AG10803 (cell line): ENCODE results near the gene TSPAN16.
"Not testable (repeated sequence)": the region's sequence is repeated elsewhere in the genome, so short reads cannot be mapped to it uniquely, and the experiment has no call there.

Experiments
- DNase-seq: peaks from one replicate; pipeline ENCODE4 v3.0.0; 2010; ENCODE audit warnings: low read depth
- H3K4me3 ChIP-seq: 2 replicates; pipeline ENCODE4 v1.5.1; 2011; ENCODE audit warnings: mild to moderate bottlenecking, low read length, control low read depth
- CTCF ChIP-seq: conservative IDR thresholded peaks from 2 replicates; pipeline ENCODE4 v1.5.1; 2011; ENCODE audit warnings: mild to moderate bottlenecking, low read length, control low read depth, inconsistent platforms

The TSPAN16 gene

GRCh38 chr19:11337080-11337479 lies 41.1 kb downstream of the TSPAN16 start:
- DNase-seq: no peak
- no peak overlapping the region for H3K4me3 ChIP-seq
- TF ChIP-seq CTCF: no peak

- no peak for DNase-seq
- peak overlapping the region; percentile 74; the same call in 1 of the 2 replicates for H3K4me3 ChIP-seq
- no peak for TF ChIP-seq CTCF
These were observed 42.2 kb downstream of the TSPAN16 start for GRCh38 chr19:11338121-11338520.

- DNase-seq: no peak
- H3K4me3 ChIP-seq: peak overlapping the region; percentile 74
- TF ChIP-seq CTCF: no peak
These were observed 42.8 kb downstream of the TSPAN16 start for GRCh38 chr19:11338569-11339253.

- H3K4me3 ChIP-seq: peak within 1 kb of the TSS; percentile 74
- no peak for TF ChIP-seq CTCF
- DNase-seq: peak; percentile 81
These were observed 43.5 kb downstream of the TSPAN16 start, which contains the start of gene RAB3D for GRCh38 chr19:11339254-11340098. RAB3D (minus strand) TSS chr19:11339657; CDS start chr19:11337399, 2,258 bp downstream.

GRCh38 chr19:11340099-11340467 lies 44.1 kb downstream of the TSPAN16 start:
- peak overlapping the region; percentile 74; the same call in 1 of the 2 replicates for H3K4me3 ChIP-seq
- DNase-seq: not testable (repeated sequence)

- DNase-seq: no peak
- H3K4me3 ChIP-seq: no peak overlapping the region
- TF ChIP-seq CTCF: no peak
These were observed 46.5 kb downstream of the TSPAN16 start for GRCh38 chr19:11342429-11342828.

GRCh38 chr19:11345122-11345803 lies 49.3 kb downstream of the TSPAN16 start:
- peak overlapping the region; percentile 87 for H3K4me3 ChIP-seq
- DNase-seq: no peak
- no peak for TF ChIP-seq CTCF
